HFFc6 (cell line): ENCODE results near the gene PPP2R5C. TPM values are rescaled to one million over a fixed set of nuclear protein-coding genes. Genes with fewer than 3 reads are reported as not detected.
A peak's percentile ranks its signal among the peaks of the same experiment; 100 is the strongest.

Source experiments
- DNase-seq: peaks from one replicate; pipeline ENCODE4 v3.0.0-alpha.2; 2018
- H3K27ac Mint-ChIP-seq: 2 replicates; pipeline ENCODE4 v1.8.0; 2020; ENCODE audit warnings: mild to moderate bottlenecking, mixed read lengths
- H3K27me3 Mint-ChIP-seq: 2 replicates; pipeline ENCODE4 v1.8.0; 2021; ENCODE audit warnings: mild to moderate bottlenecking, moderate library complexity, mixed read lengths; ENCODE audit not compliant: insufficient read depth
- H3K36me3 Mint-ChIP-seq: 2 replicates; pipeline ENCODE4 v1.8.0; 2021; ENCODE audit warnings: low read depth, mixed read lengths
- H3K4me1 Mint-ChIP-seq: 2 replicates; pipeline ENCODE4 v1.8.0; 2020; ENCODE audit warnings: low read depth, mixed read lengths
- H3K4me3 Mint-ChIP-seq: 2 replicates; pipeline ENCODE4 v1.8.0; 2020; ENCODE audit warnings: mild to moderate bottlenecking, moderate library complexity, mixed read lengths
- H3K9me3 Mint-ChIP-seq: 2 replicates; pipeline ENCODE4 v1.8.0; 2020; ENCODE audit warnings: mild to moderate bottlenecking, mixed read lengths
- total RNA-seq, 6 experiments: library from RNA; stranded (reverse); fragmentation: NEBNext Ultra II Directional; extraction: Animal tissue kit (Norgen Biotek cat#: 25700); gene quantifications; 2 replicates in 1 of 6; 3 replicates in 5 of 6; pipeline ENCODE4 v1.2.3, GENCODE V29; 2021
- TF ChIP-seq, protein P1 (sequence below): fragments of 200-600 bp; sonication (generic); IDR thresholded peaks from 2 replicates; pipeline ENCODE4 v1.5.0; 2021; ENCODE audit warnings: antibody characterized with exemption, mild to moderate bottlenecking

PPP2R5C gene
- total RNA-seq, 6 experiments from 2014 or later = 108 to 128 (median 122) TPM

- no peaks in the 10 kb centered on the region for H3K9me3 Mint-ChIP-seq
- no peak overlapping the region for H3K4me3 Mint-ChIP-seq
- DNase-seq = no peak
- TF ChIP-seq, protein P1, sequence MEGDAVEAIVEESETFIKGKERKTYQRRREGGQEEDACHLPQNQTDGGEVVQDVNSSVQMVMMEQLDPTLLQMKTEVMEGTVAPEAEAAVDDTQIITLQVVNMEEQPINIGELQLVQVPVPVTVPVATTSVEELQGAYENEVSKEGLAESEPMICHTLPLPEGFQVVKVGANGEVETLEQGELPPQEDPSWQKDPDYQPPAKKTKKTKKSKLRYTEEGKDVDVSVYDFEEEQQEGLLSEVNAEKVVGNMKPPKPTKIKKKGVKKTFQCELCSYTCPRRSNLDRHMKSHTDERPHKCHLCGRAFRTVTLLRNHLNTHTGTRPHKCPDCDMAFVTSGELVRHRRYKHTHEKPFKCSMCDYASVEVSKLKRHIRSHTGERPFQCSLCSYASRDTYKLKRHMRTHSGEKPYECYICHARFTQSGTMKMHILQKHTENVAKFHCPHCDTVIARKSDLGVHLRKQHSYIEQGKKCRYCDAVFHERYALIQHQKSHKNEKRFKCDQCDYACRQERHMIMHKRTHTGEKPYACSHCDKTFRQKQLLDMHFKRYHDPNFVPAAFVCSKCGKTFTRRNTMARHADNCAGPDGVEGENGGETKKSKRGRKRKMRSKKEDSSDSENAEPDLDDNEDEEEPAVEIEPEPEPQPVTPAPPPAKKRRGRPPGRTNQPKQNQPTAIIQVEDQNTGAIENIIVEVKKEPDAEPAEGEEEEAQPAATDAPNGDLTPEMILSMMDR = no peak
- H3K27ac Mint-ChIP-seq = no peak overlapping the region
- H3K4me1 Mint-ChIP-seq = peaks cover 26% of the 10 kb centered on the region
- no peaks in the 10 kb centered on the region; the same call in 1 of the 2 replicates for H3K27me3 Mint-ChIP-seq
- H3K36me3 Mint-ChIP-seq = peaks cover 19% of the 10 kb centered on the region
Measured at GRCh38 chr14:101859958-101860357, 98.4 kb downstream of the PPP2R5C start.

DNA sequence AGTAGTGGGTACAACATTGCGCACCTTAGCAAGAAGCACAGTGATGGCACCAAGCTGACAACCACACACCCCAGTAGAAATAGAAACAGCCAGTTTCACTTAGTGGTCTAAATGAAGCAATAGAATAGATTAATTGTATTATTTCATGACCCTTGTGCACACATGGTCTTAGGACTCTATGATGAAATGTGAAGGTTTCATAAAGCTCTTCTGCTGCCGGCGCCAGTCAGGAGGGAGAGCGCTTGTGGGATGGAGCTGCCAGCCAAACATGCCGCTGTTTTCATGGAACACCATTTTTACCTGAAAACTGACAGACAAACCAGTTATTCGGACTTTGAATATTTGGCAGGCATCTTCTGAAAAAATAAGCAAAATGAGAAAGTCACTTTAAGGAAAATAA lies 100.0 kb downstream of the PPP2R5C start:
- no peak overlapping the region for H3K27ac Mint-ChIP-seq
- H3K27me3 Mint-ChIP-seq = no peaks in the 10 kb centered on the region; the same call in 1 of the 2 replicates

GRCh38 chr14:101862177-101862576 lies 100.7 kb downstream of the PPP2R5C start:
- H3K36me3 Mint-ChIP-seq = peaks cover 22% of the 10 kb centered on the region

More for the DNA sequence above, 100.0 kb downstream of the PPP2R5C start:
- no peak for DNase-seq
- Mint-ChIP-seq H3K4me3 (no peak overlapping the region), H3K36me3 (peaks cover 27% of the 10 kb centered on the region), H3K4me1 (peaks cover 26% of the 10 kb centered on the region), H3K9me3 (no peaks in the 10 kb centered on the region)
- TF ChIP-seq, protein P1 = no peak

GRCh38 chr14:101862711-101863110 lies 101.2 kb downstream of the PPP2R5C start:
- Mint-ChIP-seq H3K27me3 (no peaks in the 10 kb centered on the region; the same call in 1 of the 2 replicates), H3K9me3 (no peaks in the 10 kb centered on the region), H3K27ac (peak overlapping the region; percentile 20; the same call in 1 of the 2 replicates), H3K4me1 (peaks cover 26% of the 10 kb centered on the region), H3K4me3 (no peak overlapping the region), H3K36me3 (peaks cover 22% of the 10 kb centered on the region)
- TF ChIP-seq, protein P1 = no peak
- no peak for DNase-seq

More at GRCh38 chr14:101862177-101862576, 100.7 kb downstream of the PPP2R5C start:
- Mint-ChIP-seq H3K27me3 (no peaks in the 10 kb centered on the region; the same call in 1 of the 2 replicates), H3K4me3 (no peak overlapping the region), H3K9me3 (no peaks in the 10 kb centered on the region), H3K27ac (peak overlapping the region; percentile 20; the same call in 1 of the 2 replicates), H3K4me1 (peaks cover 26% of the 10 kb centered on the region)
- TF ChIP-seq, protein P1 = no peak
- DNase-seq = peak; percentile 29

DNA sequence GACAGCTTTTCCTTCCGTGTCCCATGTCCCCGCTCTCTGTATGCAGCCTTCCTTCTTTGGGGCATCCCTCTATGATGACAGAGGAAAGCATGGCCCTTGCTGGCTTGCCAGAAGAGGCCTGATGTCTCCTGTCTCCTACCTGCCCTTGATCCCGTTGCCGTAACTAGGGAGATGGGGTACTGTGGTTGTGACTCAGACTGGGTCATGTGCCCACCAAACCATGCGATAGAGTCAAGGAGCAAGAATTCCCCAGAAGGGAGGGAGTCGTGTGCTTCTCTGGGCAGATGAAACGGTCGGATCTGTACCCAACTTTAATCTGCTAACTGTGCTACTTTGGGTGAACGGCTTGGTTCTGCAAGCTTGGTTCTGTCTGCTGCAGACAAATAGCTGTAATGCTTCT lies 103.8 kb downstream of the PPP2R5C start:
- Mint-ChIP-seq H3K36me3 (peaks cover 22% of the 10 kb centered on the region), H3K27ac (no peak overlapping the region), H3K4me1 (peaks cover 16% of the 10 kb centered on the region), H3K4me3 (no peak overlapping the region), H3K27me3 (peaks cover 1% of the 10 kb centered on the region), H3K9me3 (no peaks in the 10 kb centered on the region)
- TF ChIP-seq, protein P1 = no peak
- no peak for DNase-seq
